Gastrocnemius medialis (tissue), 4 donors: ENCODE measurements around the gene SRCAP.

ENCODE experiments used
- CTCF ChIP-seq, 5 experiments: fragments of 450-650 bp in 3 of 5; fragments of 200-600 bp in 2 of 5; sonication (generic) in 2 of 5; IDR thresholded peaks in 4 of 5; conservative IDR thresholded peaks in 1 of 5; 1 replicate in 4 of 5; 2 replicates in 1 of 5; pipeline ENCODE4 v1.5.1; 2016 to 2019; ENCODE audit warnings: antibody characterized with exemption in 5 of 5, mild to moderate bottlenecking in 3 of 5, moderate library complexity in 3 of 5
- POLR2A ChIP-seq, 2 donors: fragments of 450-650 bp; IDR thresholded peaks; one replicate each; pipeline ENCODE4 v1.6.1; 2017; ENCODE audit warnings: antibody characterized with exemption in 2 of 2, mild to moderate bottlenecking in 2 of 2, moderate library complexity in 2 of 2

GRCh38 chr16:30659507-30660423, 39.2 kb upstream of the SRCAP start:
- TF ChIP-seq POLR2A (IDR thresholded peaks at IDR 0.05) (no peak), CTCF (IDR thresholded peaks at IDR 0.05 in 4 of 5, conservative IDR thresholded peaks at IDR 0.05 in 1 of 5) (no peak)
